Common myeloid progenitor, CD34-positive (primary cell): ENCODE results near the gene SIT1.

Experiments
- CTCF ChIA-PET: fragments of 350-600 bp; sonication (Branson Sonifier 250); formaldehyde crosslinking; loops from one replicate; lab custom pipeline; 2021; ENCODE audit warnings: antibody characterized with exemption; lab: Charles Lee
- POLR2A ChIA-PET: fragments of 350-600 bp; sonication (Branson Sonifier 250); formaldehyde crosslinking; loops from one replicate; lab custom pipeline; 2021; ENCODE audit warnings: antibody characterized with exemption; lab: Charles Lee
- DNase-seq, 3 donors: peaks; one replicate each; pipeline versions ENCODE4 v3.0.0 to v3.0.0-alpha.2; 2013
- H3K27ac ChIP-seq, 2 experiments: 1 replicate in 1 of 2; 2 replicates in 1 of 2; pipeline ENCODE4 v1.7.0; 2013; ENCODE audit warnings: inconsistent platforms in 2 of 2, low read length in 2 of 2, mild to moderate bottlenecking in 2 of 2, low read depth in 1 of 2, moderate library complexity in 1 of 2; ENCODE audit not compliant: severe bottlenecking in 2 of 2, insufficient read depth in 1 of 2, poor library complexity in 1 of 2
- H3K27me3 ChIP-seq, 5 experiments: replicated peaks in 2 of 5; 1 replicate in 3 of 5; 2 replicates in 2 of 5; pipeline versions ENCODE4 v1.6.1 to v1.7.0; 2013; ENCODE audit warnings: low read length in 4 of 5, mild to moderate bottlenecking in 2 of 5, moderate library complexity in 2 of 5, inconsistent platforms in 1 of 5; ENCODE audit not compliant: insufficient read depth in 5 of 5, control insufficient read depth in 4 of 5
- H3K36me3 ChIP-seq, 4 experiments: 1 replicate in 2 of 4; 2 replicates in 2 of 4; pipeline versions ENCODE4 v1.6.1 to v1.7.0; 2013; ENCODE audit warnings: low read length in 3 of 4, control low read depth in 1 of 4, mild to moderate bottlenecking in 1 of 4; ENCODE audit not compliant: control insufficient read depth in 4 of 4, insufficient read depth in 4 of 4
- H3K4me1 ChIP-seq, 4 experiments: 1 replicate in 3 of 4; 2 replicates in 1 of 4; pipeline versions ENCODE4 v1.6.1 to v1.7.1; 2013; ENCODE audit warnings: low read length in 3 of 4, mild to moderate bottlenecking in 3 of 4, control low read depth in 1 of 4, inconsistent platforms in 1 of 4, moderate library complexity in 1 of 4; ENCODE audit not compliant: control insufficient read depth in 4 of 4, insufficient read depth in 4 of 4; ENCODE audit errors: control extremely low read depth in 1 of 4
- H3K4me3 ChIP-seq, 7 experiments: 1 replicate in 4 of 7; 2 replicates in 3 of 7; pipeline versions ENCODE4 v1.5.1 to v1.7.0; 2013; ENCODE audit warnings: mild to moderate bottlenecking in 7 of 7, low read length in 6 of 7, moderate library complexity in 6 of 7, inconsistent platforms in 2 of 7, low read depth in 2 of 7, control low read depth in 1 of 7; ENCODE audit not compliant: insufficient read depth in 4 of 7, control insufficient read depth in 1 of 7; ENCODE audit errors: extremely low read depth in 1 of 7
- H3K9me3 ChIP-seq, 5 experiments: 1 replicate in 4 of 5; 2 replicates in 1 of 5; pipeline versions ENCODE4 v1.6.1 to v1.7.1; 2013; ENCODE audit warnings: low read length in 4 of 5, mild to moderate bottlenecking in 2 of 5, inconsistent platforms in 1 of 5, low read depth in 1 of 5, moderate library complexity in 1 of 5; ENCODE audit not compliant: control insufficient read depth in 4 of 5, insufficient read depth in 2 of 5; ENCODE audit errors: control extremely low read depth in 1 of 5
- WGBS: methylation state at CpG from one replicate; pipeline ENCODE4 v1.1.5; 2013; ENCODE audit not compliant: insufficient coverage; 5-methylcytosine and 5-hydroxymethylcytosine counted together

SIT1 gene

GRCh38 chr9:35667939-35668338 is 17.2 kb upstream of the SIT1 start:
- CTCF ChIA-PET = no interaction called here

GRCh38 chr9:35666549-35666948 is 15.8 kb upstream of the SIT1 start:
- Histone ChIP-seq H3K4me1 (peaks cover 10 to 41% (median 32%) of the 10 kb centered on the region in 4 experiments), H3K9me3 (no peaks in the 10 kb centered on the region), H3K36me3 (peaks cover 0 to 10% (median 0%) of the 10 kb centered on the region in 4 experiments), H3K27me3 (no peaks in the 10 kb centered on the region), H3K4me3 (no peak overlapping the region), H3K27ac (no peak overlapping the region)
- DNase-seq = no peak
- WGBS = 100% methylated on average over 3 of the region's 5 CpGs
- CTCF ChIA-PET = interaction anchor here (1.2 to 12.8 kb wide), 4 partner anchors 10 to 159 kb away, joined by 3 to 117 read pairs (median 24); no protein-coding TSS in a partner anchor
- POLR2A ChIA-PET = interaction anchor here (0.7 kb wide), 1 partner anchor 9 kb away, joined by 3 read pairs; the partner anchor contains the start of genes CCDC107 and RMRP

More at GRCh38 chr9:35667939-35668338, 17.2 kb upstream of the SIT1 start:
- peaks cover 0 to 2% (median 0%) of the 10 kb centered on the region in 4 experiments for H3K36me3 ChIP-seq
- 100% methylated on average over 3 of the region's 3 CpGs for WGBS
- no peak overlapping the region for H3K4me3 ChIP-seq
- no peaks in the 10 kb centered on the region for H3K27me3 ChIP-seq
- POLR2A ChIA-PET = no interaction called here
- peaks cover 7 to 27% (median 19%) of the 10 kb centered on the region in 4 experiments for H3K4me1 ChIP-seq
- H3K9me3 ChIP-seq = no peaks in the 10 kb centered on the region
- H3K27ac ChIP-seq = no peak overlapping the region
- DNase-seq = no peak

GRCh38 chr9:35666045-35666444 is 15.3 kb upstream of the SIT1 start:
- Histone ChIP-seq H3K4me3 (peak overlapping the region in 1 of 7 experiments; percentile 88), H3K36me3 (peaks cover 0 to 12% (median 0%) of the 10 kb centered on the region in 4 experiments), H3K4me1 (peaks cover 11 to 46% (median 36%) of the 10 kb centered on the region in 4 experiments), H3K27me3 (no peaks in the 10 kb centered on the region), H3K27ac (no peak overlapping the region), H3K9me3 (no peaks in the 10 kb centered on the region)
- CTCF ChIA-PET = interaction anchor here (1.2 to 12.8 kb wide), 5 partner anchors 10 to 160 kb away, joined by 3 to 117 read pairs (median 16); no protein-coding TSS in a partner anchor
- POLR2A ChIA-PET = interaction anchor here (0.7 kb wide), 1 partner anchor 8 kb away, joined by 3 read pairs; the partner anchor contains the start of genes CCDC107 and RMRP
- no peak for DNase-seq
- no CpG with 5 or more reads among the region's 1 CpG for WGBS

- ChIA-PET POLR2A (no interaction called here), CTCF (interaction anchor here (1.1 to 12.8 kb wide), 8 partner anchors 11 to 161 kb away, joined by 3 to 117 read pairs (median 10); partner anchors contain the start of gene CD72)
- no peaks in the 10 kb centered on the region for H3K9me3 ChIP-seq
- H3K4me3 ChIP-seq = peak overlapping the region; percentile 64 to 88 (median 81)
- peak overlapping the region in 1 of 2 experiments; percentile 70 for H3K27ac ChIP-seq
- H3K4me1 ChIP-seq = peaks cover 12 to 52% (median 36%) of the 10 kb centered on the region in 4 experiments
- no peaks in the 10 kb centered on the region for H3K27me3 ChIP-seq
- 8% methylated on average over 2 of the region's 5 CpGs for WGBS
- no peak for DNase-seq
- peaks cover 0 to 18% (median 3%) of the 10 kb centered on the region in 4 experiments for H3K36me3 ChIP-seq
Observed at GRCh38 chr9:35665471-35665818, 14.7 kb upstream of the SIT1 start.

GRCh38 chr9:35664531-35665470 is 14.1 kb upstream of the SIT1 start, which contains the start of gene ARHGEF39:
Gene ARHGEF39 (minus strand): TSS chr9:35665195. CDS start chr9:35665169, 26 bp downstream.
- Histone ChIP-seq H3K36me3 (peaks cover 0 to 23% (median 5%) of the 10 kb centered on the region in 4 experiments), H3K27me3 (no peaks in the 10 kb centered on the region), H3K4me3 (peak within 1 kb of the TSS; percentile 64 to 88 (median 81)), H3K27ac (peak within 1 kb of the TSS in 1 of 2 experiments; percentile 70), H3K9me3 (no peaks in the 10 kb centered on the region), H3K4me1 (peaks cover 12 to 55% (median 36%) of the 10 kb centered on the region in 4 experiments)
- ChIA-PET POLR2A (interaction anchor here (0.6 kb wide), 1 partner anchor 26 kb away, joined by 4 read pairs; no protein-coding TSS in a partner anchor), CTCF (interaction anchor here (0.7 to 12.8 kb wide), 15 partner anchors 8 to 70 kb away, joined by 3 to 117 read pairs (median 3); partner anchors contain the start of gene CD72)
- 9% methylated on average over 50 of the region's 58 CpGs for WGBS
- DNase-seq = peak; percentile 51 to 68 (median 57)

GRCh38 chr9:35662437-35662836 is 11.7 kb upstream of the SIT1 start:
- Histone ChIP-seq H3K27me3 (no peaks in the 10 kb centered on the region), H3K9me3 (no peaks in the 10 kb centered on the region), H3K4me3 (no peak overlapping the region), H3K4me1 (peaks cover 16 to 72% (median 50%) of the 10 kb centered on the region in 4 experiments), H3K27ac (peak overlapping the region; percentile 12 to 36), H3K36me3 (peaks cover 0 to 23% (median 5%) of the 10 kb centered on the region in 4 experiments)
- 89% methylated on average over 7 of the region's 7 CpGs for WGBS
- no peak for DNase-seq
- POLR2A ChIA-PET = interaction anchor here (0.7 kb wide), 1 partner anchor 40 kb away, joined by 3 read pairs; no protein-coding TSS in a partner anchor
- CTCF ChIA-PET = interaction anchor here (0.9 to 12.8 kb wide), 11 partner anchors 8 to 127 kb away, joined by 3 to 117 read pairs (median 5); partner anchors contain the start of genes CA9, CD72, CREB3 and TLN1
